Left hindlimb (tissue), 1 donor: Measurements from ENCODE around the gene MACF1.

Experiments used
- DNase-seq: peaks from one replicate; pipeline ENCODE4 v3.0.0-alpha.2; 2018

The MACF1 gene

DNA sequence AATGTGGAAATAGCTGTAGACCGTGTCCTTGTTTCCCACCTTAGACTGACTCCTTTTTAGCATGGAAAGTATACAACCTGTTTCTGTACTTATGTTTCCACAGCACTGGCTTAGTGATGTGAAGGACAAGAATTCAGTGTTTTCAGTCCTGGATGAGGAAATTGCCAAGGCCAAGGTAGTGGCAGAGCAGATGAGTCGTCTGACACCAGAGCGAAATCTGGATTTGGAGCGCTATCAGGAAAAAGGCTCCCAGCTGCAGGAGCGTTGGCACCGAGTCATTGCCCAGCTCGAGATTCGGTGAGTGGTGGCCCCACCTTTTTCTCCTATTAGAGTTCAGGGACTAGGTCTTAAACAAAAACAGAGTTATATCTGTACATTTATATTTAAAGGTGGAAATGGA, 112.6 kb downstream of the MACF1 start:
- DNase-seq, result no peak

DNA sequence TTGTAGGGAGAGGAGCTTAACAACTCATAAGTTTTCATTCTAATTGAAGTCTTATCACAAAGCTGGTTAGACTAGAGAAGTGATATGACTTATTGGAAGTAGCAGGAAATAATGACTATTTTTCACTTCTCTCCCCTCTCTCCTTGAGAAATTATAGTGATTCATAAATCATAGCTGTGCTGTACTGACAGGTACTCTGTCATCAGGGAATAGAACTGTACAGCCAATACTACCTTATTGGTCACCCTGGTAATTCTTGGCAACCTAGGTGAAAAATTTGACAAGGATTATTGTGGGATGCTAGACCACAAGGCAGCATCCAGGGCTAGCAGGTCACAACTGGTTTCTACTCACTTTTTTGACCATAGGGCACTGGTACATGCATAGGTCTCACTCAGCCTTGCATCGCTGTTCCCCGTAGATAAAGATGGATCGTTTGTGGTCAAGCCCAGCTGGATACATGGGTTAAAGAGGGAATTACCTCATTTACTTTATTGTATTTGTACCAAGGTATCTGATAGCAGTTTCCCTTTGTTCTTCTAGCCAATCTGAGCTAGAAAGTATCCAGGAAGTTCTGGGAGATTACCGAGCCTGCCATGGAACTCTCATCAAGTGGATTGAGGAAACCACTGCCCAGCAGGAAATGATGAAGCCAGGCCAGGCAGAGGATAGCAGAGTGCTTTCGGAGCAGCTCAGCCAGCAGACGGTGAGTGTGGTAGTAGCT, 113.6 kb downstream of the MACF1 start:
- no peak for DNase-seq

DNA sequence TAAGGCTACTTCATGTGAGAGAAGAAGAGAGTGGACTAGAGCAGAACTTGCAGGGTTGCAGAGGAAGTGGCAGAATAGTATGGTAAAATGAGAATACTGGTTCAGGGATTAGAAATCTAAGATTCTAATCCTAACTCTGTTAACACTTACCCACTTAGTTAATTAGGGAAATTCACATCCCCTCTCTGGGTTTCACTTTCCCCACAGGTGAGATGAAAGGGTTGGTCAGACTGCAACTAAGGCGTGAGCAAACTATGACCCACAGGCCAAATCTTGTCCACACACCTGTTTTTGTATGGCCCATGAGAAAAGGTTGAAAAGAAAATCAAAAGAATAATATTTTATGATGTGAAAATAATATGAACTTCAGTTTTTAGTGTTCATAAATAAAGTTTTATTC, 117.5 kb downstream of the MACF1 start:
- no peak for DNase-seq

DNA sequence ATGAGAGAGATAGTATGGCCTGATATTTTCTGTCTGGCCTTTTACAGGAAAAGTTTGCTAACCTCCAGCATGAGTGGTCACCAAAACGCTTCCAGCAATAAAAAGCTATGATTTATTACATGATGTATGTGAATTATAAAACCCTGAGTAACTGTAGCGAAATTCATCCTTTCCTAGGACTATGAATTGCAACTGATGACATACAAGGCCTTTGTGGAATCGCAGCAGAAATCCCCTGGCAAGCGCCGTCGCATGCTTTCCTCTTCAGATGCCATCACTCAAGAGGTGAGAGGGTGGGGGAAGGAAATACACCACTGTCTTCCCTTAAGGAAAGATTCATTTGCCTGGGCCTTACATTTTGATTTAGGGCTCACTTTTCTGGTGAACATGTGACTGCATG, 117.9 kb downstream of the MACF1 start:
- DNase-seq, result no peak

DNA sequence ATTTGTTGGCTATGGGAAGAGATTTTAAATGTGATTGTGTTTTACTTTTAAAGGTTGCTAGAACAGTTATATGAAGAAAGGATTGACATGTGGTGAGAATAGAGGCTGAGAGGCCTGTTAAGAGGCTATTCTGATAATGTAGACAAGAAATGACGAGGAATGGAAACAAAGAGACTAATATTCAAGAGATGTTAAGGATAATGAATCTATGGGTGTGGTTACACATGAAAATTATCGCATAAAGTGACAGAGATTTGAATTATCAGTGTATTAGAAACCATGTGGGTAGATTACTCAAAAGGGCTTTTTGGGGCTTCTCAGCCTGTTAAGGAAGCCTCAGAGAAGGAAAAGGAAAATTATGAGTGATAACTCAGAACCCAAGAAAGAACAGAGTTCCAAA, 120.4 kb downstream of the MACF1 start:
- DNase-seq, result no peak

DNA sequence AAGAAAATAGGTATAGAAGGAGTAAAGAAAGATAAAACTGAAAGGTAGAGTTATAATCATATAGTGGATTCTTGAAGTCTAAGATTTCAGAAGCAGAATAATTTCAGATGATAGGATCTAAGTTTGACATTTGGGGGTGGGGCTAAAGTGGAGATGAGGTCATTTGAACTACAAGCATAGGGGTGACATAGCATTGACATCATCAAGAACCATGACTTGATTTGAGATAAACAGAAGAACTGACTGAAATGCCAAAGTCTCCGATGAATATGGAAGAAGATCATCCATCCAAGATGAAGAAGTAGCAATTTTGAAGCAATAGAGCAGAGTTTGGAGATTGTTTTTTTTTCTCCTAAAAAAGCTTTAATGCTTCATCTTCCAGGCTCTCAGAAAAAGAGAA, 122.3 kb downstream of the MACF1 start:
- DNase-seq, result no peak

DNA sequence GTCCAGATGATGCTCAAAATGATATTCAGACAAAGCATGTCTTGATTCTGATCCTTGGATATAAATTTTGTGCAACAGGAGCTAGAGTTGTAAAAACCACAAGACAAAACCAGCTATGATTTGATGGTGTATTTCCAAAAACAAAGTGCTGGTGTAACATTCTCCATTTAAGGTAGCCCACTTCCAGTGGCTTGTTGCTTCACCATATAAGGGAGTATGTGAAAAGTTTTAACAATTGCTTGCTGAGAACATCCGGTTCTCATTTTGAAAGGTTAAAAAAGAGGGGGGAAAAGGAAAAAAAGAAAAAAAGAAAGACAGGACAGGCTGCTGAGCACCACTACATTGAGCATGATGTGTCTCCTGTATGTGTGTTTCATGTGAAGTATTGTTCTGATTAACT, 123.6 kb downstream of the MACF1 start:
- no peak for DNase-seq

DNA sequence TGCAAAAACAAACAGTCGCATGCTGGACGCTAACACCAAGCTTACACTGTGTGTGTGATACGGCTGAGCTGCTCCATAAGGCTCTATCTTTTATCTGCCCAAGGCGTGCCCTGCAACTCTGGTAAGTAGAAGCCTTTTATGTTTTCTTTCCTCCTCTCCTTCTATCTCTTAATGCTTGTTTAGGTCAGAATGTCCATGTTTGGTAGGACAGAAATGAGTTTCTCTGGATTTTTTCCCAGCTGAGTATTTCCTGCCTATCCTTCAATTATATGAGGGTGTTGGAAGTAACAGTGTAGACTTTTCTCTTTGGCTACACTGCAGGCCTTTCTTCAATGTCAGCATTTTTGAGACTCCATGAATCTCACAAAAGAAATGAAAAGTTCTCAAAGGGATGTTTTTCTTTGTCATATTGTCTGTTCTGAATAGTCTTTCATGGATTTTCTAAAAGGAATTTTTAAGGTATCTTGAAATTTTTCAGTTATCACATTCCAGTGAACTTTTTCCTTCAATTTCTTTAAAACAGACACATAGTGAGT, 124.2 kb downstream of the MACF1 start:
- no peak for DNase-seq

DNA sequence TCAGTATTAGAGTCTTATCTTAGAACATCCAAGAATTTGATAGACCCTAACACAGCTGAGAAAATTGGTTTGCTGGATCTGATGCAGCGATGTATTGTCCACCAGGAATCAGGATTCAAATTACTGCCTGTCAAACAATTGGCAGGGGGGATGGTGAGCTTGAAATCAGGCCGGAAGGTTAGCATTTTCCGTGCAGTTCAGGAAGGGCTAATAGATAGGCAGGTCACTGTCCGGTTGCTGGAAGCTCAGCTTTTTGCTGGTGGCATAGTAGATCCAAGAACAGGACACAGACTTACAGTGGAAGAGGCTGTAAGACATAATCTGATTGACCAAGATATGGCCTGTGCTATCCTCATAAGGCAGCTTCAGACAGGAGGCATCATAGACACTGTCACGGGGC, 127.2 kb downstream of the MACF1 start:
- DNase-seq, result no peak

DNA sequence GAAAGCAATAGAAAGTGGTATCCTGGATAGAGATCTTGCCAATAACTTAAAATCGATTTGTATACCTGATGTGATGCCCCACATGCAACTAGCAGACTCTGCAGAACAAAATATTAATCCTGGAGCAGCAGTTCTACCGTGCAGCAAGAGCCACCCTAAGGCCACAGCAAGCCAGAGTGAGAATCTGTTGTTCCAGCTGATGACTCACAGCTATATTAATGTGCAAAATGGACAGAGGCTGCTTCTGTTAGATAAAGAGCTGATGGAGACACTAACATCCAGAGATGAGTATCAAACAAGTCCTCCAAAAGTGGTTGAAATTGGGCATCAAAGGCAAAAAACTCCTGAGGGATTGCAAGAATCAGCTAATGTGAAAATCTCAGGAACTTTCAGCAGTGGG, 127.8 kb downstream of the MACF1 start:
- DNase-seq, result no peak

DNA sequence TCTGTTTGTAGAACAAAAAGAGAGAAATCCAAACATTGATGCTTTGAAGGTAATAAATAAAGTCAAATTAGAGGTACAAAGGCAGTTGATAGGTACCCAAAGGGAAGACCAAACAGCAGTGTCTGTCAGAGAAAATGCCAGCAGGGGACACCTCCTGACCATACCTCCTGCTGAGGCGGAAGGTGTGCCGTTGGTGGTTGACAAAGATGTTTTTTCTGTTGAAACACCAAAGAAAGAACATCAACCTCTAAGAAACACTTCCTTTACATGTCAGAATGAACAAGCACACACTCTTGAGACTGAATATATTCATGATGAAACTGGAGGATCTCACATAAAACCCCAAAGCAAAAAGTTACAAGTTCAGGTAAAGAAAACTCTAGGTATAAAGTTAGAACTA, 128.3 kb downstream of the MACF1 start:
- no peak for DNase-seq

DNA sequence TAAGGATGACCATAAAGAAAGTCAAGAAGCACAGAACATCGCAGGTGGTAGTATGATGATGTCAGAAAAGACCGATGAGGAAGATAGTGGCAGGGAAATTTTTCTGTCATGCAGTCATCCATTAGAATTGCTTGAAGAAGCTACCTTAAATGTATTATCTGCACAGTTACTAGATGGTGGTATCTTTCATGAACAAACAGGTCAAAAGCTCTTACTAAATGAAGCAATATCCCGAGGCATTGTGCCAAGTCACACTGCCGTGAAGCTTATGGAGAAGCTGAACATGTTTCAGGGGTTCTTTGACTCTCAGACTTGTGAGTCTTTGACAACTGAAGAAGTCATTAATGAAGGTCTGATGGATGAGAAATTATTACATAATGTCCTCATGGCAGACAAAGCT, 128.8 kb downstream of the MACF1 start:
- no peak for DNase-seq

DNA sequence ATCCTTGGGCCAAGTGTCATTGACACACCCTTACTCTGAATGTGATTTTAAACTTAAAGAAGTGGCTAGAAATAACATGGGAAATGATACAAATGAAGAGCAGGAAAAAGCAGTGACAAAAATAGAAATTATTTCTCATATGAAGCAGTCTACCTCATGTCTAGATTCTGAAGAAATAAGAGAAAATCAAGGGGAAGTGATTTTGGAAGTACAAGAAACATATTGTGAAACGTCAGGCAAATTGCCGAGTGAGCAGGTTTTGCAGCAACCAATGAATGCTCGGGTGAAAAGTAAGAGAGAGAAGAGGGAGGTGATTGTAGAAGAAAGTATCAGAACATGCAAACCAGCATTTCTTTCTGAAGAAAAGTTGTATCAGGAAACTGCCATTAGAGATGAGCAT, 130.7 kb downstream of the MACF1 start:
- DNase-seq, result no peak

DNA sequence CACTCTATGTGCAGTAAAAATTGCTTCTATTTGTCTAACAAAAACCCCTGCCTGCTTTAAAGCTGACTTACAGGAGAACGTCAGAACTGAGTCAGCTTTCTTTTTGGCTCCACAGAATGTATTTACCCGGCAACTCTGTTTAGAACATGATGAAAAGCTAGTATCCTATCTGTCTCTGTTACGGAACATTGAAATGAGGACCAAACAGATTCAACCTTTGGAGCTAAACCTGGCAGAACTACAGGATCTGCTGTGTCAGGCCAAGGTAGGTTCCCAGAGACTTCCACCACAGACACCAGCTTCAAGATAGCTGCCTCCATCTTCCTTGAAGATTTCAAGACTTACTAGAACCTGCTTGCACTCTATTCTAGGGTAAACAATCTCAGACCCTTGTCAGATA, 132.6 kb downstream of the MACF1 start:
- no peak for DNase-seq

DNA sequence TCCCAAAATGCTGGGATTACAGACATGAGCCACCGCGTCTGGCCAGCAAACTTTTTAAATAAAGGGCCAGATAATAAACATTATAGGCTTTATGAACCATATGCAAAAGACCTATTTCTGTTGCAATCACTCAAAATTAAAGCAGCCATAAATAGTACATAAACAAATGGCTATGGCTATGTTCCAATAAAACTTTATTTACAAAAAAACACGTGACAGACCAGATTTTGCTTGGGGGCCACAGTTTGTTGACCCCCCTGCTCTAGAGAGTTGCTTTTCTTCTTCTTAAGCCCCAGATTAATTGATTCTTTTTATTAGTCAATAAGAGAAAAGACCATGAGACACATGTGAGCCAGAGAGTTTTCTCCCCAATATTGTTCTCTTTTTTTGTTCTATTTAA, 138.3 kb downstream of the MACF1 start:
- no peak for DNase-seq

DNA sequence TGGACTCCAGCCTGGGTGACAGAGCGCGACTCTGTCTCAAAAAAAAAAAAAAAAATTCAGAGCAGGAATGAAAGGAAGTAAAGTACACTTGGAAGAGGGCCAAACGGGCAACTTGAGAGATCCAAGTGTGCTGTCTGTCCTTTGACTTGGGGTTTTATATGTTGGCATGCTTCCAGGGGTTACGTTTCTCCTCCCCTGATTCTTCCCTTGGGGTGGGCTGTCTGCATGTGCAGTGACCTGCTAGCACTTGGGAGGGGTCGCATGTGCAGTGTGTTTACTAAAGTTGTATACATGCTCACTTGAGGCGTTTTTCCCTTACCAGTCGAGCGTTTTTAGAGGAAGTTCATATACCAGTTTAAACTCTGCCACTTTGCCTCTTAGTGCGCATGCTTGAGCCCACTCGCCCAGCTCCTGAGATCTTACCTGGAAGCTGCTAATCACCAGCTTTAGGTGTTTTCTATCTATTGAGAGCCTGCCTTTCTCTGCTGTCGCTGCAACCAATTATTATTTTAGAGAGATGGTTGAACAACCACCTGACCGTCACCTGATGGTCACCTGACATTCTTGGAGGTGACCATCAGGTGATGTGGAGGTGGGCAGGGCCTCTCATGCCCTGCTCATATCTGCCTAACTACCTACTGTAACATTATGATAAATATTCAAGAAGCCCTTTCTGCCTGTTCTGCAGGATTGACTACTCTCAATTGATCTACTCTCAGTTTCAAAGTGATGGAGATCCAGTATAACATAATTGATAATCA, 140.1 kb downstream of the MACF1 start:
- DNase-seq, result no peak

DNA sequence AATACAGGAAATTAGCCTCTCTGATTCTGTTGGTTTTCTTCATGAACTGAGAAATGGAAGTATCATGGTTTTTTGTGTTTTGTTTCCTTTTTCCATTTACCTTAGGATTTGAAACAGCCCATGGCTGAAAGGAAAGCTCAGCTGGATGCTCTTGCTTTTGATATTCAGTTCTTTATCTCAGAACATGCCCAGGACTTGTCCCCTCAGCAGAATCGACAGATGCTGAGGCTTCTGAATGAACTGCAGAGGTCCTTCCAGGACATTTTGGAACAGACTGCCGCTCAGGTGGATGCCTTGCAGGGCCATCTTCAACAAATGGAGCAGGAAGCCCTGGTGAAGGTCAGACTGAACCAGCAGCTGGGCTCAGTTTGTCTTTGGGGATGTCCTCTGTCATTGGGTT, 142.4 kb downstream of the MACF1 start:
- no peak for DNase-seq

DNA sequence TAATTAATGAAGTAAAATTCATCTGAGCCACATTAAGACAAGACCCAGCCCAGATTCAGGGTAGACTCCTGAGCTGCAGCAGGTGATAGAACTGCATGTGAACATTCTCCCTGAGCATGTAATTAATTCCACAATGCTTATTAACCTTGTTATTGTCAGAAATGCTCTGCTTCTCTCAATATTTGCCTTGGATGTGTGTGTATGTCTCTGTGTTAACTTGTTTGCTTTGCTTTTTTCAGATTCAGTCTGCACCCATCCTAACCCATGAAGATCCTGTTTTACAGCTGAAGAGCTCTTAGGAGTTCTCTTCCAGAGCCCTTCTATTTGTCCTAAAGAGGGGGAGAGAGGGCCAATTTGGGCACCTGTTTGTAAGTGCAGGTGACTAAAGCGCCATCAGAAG, 143.8 kb downstream of the MACF1 start:
- no peak for DNase-seq

DNA sequence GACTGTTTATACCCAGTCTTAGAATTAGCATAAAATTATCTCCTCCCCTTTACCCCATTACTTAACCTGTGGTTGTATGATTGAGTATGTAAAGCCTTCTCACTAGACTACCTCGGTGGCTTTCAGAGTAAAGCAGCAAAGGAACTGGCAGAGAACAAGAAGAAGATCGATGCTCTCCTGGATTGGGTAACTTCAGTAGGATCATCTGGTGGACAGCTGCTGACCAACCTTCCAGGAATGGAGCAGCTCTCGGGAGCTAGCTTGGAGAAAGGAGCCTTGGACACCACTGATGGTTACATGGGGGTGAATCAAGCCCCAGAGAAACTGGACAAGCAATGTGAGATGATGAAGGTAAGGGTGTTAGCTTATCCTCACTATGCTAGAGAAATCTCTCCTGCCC, 148.4 kb downstream of the MACF1 start:
- no peak for DNase-seq

DNA sequence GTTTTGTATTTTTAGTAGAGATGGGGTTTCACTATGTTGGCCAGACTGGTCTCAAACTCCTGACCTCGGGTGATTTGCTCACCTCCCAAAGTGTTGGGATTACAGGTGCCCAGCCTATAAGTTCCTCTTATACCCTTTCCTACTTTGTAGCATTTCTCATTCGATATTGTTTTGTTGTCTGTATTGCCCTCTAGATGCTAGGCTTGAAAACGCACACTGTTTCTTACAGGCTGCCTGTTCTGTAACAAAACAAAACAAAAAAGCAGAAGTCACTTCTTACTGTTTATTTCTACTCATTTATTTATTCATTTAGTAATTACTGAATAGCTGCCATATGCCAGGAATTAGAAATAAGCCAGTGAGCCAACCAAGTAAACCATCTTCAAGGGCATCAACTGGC, 150.1 kb downstream of the MACF1 start:
- DNase-seq, result no peak

DNA sequence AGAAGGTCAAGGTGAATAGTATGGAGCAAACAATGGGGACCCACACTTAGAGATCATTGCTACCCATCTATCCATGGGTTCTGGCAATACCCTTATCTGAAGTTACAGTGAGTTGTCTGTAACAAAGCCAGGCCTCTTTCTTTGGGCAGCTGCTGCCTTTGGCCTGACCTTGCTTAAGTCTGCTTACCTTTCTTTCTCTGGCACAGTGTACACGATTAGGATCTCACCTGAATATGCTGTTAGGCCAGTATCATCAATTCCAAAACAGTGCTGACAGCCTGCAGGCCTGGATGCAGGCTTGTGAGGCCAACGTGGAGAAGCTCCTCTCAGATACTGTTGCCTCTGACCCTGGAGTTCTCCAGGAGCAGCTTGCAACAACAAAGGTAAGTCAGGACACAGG, 154.0 kb downstream of the MACF1 start:
- DNase-seq, result no peak

DNA sequence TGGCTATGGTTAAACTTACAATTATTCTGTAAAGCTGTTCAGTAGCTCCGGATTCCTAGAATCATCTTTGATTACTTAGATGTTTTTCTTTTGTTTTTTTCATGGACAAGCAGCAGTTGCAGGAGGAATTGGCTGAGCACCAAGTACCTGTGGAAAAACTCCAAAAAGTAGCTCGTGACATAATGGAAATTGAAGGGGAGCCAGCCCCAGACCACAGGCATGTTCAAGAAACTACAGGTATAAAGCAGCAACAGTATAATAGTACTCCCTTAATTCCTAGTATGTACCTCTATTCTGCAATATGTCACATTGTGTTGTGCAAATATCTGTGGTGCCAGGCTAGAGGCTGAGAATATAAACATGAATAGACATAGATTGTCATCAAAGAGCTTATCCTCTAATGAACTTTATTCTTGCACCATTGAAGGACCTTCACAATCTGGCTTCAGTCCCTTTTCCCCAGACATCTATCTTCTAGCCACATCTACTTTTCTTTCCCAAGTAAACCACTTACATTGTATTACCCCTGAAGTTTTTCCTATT, 154.6 kb downstream of the MACF1 start:
- DNase-seq, result no peak

DNA sequence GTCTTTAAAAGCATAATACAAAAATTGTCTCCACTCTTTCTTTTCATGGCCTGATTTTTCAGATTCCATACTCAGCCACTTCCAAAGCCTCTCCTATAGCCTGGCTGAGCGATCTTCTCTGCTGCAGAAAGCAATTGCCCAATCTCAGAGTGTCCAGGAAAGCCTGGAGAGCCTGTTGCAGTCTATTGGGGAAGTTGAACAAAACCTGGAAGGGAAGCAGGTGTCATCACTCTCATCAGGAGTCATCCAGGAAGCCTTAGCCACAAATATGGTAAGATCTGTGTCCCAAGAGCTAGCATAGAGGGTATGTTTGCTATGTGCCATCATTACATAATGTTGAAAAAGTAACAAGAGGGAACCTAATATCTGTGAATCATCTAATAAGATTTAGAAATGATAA, 156.2 kb downstream of the MACF1 start:
- DNase-seq, result no peak

DNA sequence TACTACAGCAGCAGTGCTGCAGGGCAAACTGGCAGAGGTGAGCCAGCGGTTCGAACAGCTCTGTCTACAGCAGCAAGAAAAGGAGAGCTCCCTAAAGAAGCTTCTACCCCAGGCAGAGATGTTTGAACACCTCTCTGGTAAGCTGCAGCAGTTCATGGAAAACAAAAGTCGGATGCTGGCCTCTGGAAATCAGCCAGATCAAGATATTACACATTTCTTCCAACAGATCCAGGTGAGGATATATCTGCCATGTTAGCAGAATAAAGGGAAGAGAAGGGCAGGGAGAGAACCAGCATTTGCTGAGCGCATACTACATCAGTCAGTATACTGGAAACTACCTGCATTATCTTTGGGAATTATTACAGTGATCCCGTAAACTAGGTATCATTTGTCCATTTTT, 157.0 kb downstream of the MACF1 start:
- DNase-seq, result no peak
